Fibroblast of pulmonary artery (primary cell): ENCODE results near the gene MAP1LC3A.

ENCODE experiments used
- DNase-seq: peaks from one replicate; pipeline ENCODE4 v3.0.0-alpha.2; 2010; ENCODE audit warnings: low read depth
- H3K4me3 ChIP-seq: replicated peaks from 2 replicates; pipeline ENCODE4 v1.5.1; 2011; ENCODE audit warnings: low read depth, mild to moderate bottlenecking, control low read depth, low read length, moderate library complexity
- CTCF ChIP-seq: IDR thresholded peaks from 2 replicates; pipeline ENCODE4 v1.5.1; 2011; ENCODE audit warnings: mild to moderate bottlenecking, control low read depth, low read length, inconsistent platforms; ENCODE audit errors: missing control alignments

MAP1LC3A gene

GRCh38 chr20:34541917-34542316 lies 16.6 kb upstream of the MAP1LC3A start:
- no peak for TF ChIP-seq CTCF
- no peak for DNase-seq
- H3K4me3 ChIP-seq: no peak overlapping the region

GRCh38 chr20:34542439-34542838 lies 16.1 kb upstream of the MAP1LC3A start:
- no peak for TF ChIP-seq CTCF
- DNase-seq: no peak

GRCh38 chr20:34543463-34544056 lies 15.0 kb upstream of the MAP1LC3A start:
- H3K4me3 ChIP-seq: no peak overlapping the region
- DNase-seq: no peak
- no peak for TF ChIP-seq CTCF

More at GRCh38 chr20:34542439-34542838, 16.1 kb upstream of the MAP1LC3A start:
- H3K4me3 ChIP-seq: no peak overlapping the region

- no peak for TF ChIP-seq CTCF
- DNase-seq: no peak
- no peak overlapping the region for H3K4me3 ChIP-seq
Observed at GRCh38 chr20:34544109-34544796, 14.3 kb upstream of the MAP1LC3A start.

- no peak for TF ChIP-seq CTCF
- H3K4me3 ChIP-seq: no peak overlapping the region
Observed at GRCh38 chr20:34546751-34547181, 11.8 kb upstream of the MAP1LC3A start.

GRCh38 chr20:34547844-34548613 lies 10.5 kb upstream of the MAP1LC3A start:
- no peak for DNase-seq
- no peak for TF ChIP-seq CTCF
- H3K4me3 ChIP-seq: no peak overlapping the region

More at GRCh38 chr20:34546751-34547181, 11.8 kb upstream of the MAP1LC3A start:
- DNase-seq: no peak
